Upper lobe of left lung (tissue), 6 donors: ENCODE results near the gene KLHDC10. TPM values are rescaled to one million over a fixed set of nuclear protein-coding genes. Genes with fewer than 3 reads are reported as not detected.

Experiments
- ATAC-seq, 2 donors: fragments of 200-7000 bp; cut with Tn5 transposase; one replicate each; pipeline ENCODE4 v1.9.1; 2022; ENCODE audit warnings: mild to moderate bottlenecking in 2 of 2, moderate library complexity in 2 of 2; ENCODE audit not compliant: low FRiP score in 2 of 2
- DNase-seq, 2 donors: peaks; one replicate each; pipeline ENCODE4 v3.0.0-alpha.2; 2019 to 2020
- H3K27ac ChIP-seq, 4 donors: fragments of 200-600 bp; sonication (generic); one replicate each; pipeline ENCODE4 v1.5.1; 2016 to 2019
- H3K27me3 ChIP-seq, 4 donors: fragments of 200-600 bp; sonication (generic); one replicate each; pipeline ENCODE4 v1.5.1; 2017 to 2019
- H3K36me3 ChIP-seq, 4 donors: fragments of 200-600 bp; sonication (generic); one replicate each; pipeline ENCODE4 v1.5.1; 2016 to 2019
- H3K4me1 ChIP-seq, 4 donors: fragments of 200-600 bp; sonication (generic); one replicate each; pipeline ENCODE4 v1.5.1; 2018 to 2019
- H3K4me3 ChIP-seq, 4 donors: fragments of 200-600 bp; sonication (generic); one replicate each; pipeline ENCODE4 v1.5.1; 2017 to 2019; ENCODE audit warnings: mild to moderate bottlenecking in 2 of 4, moderate library complexity in 1 of 4
- H3K9me3 ChIP-seq, 4 donors: fragments of 200-600 bp; sonication (generic); one replicate each; pipeline ENCODE4 v1.5.1; 2018 to 2019
- EP300 ChIP-seq, 4 donors: sonication (generic); formaldehyde crosslinking; IDR thresholded peaks; one replicate each; pipeline ENCODE4 v1.5.1; 2017; ENCODE audit warnings: antibody characterized with exemption in 4 of 4, control low read depth in 2 of 4
- POLR2A ChIP-seq, 4 donors: fragments of 450-650 bp; IDR thresholded peaks; one replicate each; pipeline ENCODE4 v1.5.1; 2016 to 2017; ENCODE audit warnings: antibody characterized with exemption in 4 of 4, mild to moderate bottlenecking in 2 of 4
- POLR2AphosphoS5 ChIP-seq, 2 donors: sonication (generic); formaldehyde crosslinking; IDR thresholded peaks; one replicate each; pipeline ENCODE4 v1.5.1; 2017; ENCODE audit warnings: antibody characterized with exemption in 2 of 2
- WGBS, 2 donors: methylation state at CpG; one replicate each; pipeline ENCODE4 v1.1.5; 2017 to 2018; 5-methylcytosine and 5-hydroxymethylcytosine counted together
- total RNA-seq, 6 donors: library from RNA; depleted of rRNA in 4 of 6; stranded (reverse); fragments of >200 nt in 4 of 6; gene quantifications; one replicate each; pipeline versions ENCODE4 v1.1.0 to v1.2.1, GENCODE V29; 2016 to 2021
- TF ChIP-seq, protein P1 (sequence below), 6 experiments: fragments of 450-650 bp in 4 of 6; fragments of 200-600 bp in 2 of 6; sonication (generic) in 2 of 6; IDR thresholded peaks; one replicate each; pipeline ENCODE4 v1.5.1; 2016 to 2019; ENCODE audit warnings: antibody characterized with exemption in 6 of 6
- donor health status: DM: no; HTN: no; CAD: no; lungs with moderate emphysema.
- donor health status: DM: no; HTN: yes; CAD: no; lungs with severe emphysema.

Gene KLHDC10
- total RNA-seq, 6 donors from 2014 or later: 8.8 to 33.9 (median 25.3) TPM

DNA sequence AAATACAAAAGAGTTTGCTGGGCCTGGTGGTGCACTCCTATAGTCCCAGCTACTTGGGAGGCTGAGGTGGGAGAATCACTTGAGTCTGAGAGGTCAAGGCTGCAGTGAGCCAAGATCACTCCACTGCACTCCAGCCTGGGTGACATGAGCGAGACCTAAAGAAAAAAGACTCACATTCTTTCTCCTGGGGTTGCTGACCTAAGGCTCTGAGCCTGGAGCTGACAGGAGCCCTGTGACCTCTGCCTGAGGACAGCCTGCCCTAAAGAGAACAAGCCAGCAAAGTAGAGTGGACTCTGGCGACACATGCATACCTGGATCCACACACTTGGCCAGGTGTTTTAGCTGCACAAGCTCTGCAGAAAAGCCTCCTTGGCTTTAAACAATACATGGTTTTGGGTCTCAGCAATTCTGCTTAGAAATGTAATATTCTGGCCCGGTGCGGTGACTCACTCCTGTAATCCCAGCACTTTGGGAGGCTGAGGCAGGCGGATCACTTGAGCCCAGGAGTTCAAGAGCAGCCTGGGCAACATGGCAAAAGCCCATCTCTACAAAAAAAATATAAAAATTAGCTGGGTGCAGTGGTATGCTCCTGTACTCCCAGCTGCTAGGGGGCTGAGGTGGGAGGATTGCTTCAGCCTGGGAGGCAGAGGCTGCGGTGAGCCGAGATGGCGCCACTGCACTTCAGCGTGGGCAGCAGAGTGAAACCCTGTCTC is 76.5 kb downstream of the KLHDC10 start:
- WGBS, 2 donors: 95 to 97% methylated on average over 8 to 9 of the region's 9 CpGs
- TF ChIP-seq POLR2AphosphoS5 (IDR thresholded peaks at IDR 0.05): no peak
- TF ChIP-seq POLR2A (IDR thresholded peaks at IDR 0.05): no peak
- TF ChIP-seq EP300 (IDR thresholded peaks at IDR 0.05): no peak
- TF ChIP-seq, protein P1, sequence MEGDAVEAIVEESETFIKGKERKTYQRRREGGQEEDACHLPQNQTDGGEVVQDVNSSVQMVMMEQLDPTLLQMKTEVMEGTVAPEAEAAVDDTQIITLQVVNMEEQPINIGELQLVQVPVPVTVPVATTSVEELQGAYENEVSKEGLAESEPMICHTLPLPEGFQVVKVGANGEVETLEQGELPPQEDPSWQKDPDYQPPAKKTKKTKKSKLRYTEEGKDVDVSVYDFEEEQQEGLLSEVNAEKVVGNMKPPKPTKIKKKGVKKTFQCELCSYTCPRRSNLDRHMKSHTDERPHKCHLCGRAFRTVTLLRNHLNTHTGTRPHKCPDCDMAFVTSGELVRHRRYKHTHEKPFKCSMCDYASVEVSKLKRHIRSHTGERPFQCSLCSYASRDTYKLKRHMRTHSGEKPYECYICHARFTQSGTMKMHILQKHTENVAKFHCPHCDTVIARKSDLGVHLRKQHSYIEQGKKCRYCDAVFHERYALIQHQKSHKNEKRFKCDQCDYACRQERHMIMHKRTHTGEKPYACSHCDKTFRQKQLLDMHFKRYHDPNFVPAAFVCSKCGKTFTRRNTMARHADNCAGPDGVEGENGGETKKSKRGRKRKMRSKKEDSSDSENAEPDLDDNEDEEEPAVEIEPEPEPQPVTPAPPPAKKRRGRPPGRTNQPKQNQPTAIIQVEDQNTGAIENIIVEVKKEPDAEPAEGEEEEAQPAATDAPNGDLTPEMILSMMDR (IDR thresholded peaks at IDR 0.05): no peak
- Histone ChIP-seq H3K27me3 (no peaks in the 10 kb centered on the region), H3K27ac (peak overlapping the region in 1 of 4 donors; percentile 39), H3K4me3 (no peak overlapping the region), H3K36me3 (no peaks in the 10 kb centered on the region), H3K9me3 (no peaks in the 10 kb centered on the region), H3K4me1 (peaks cover 0 to 60% (median 17%) of the 10 kb centered on the region in 4 donors)
- no peak for DNase-seq
- no peak for ATAC-seq

DNA sequence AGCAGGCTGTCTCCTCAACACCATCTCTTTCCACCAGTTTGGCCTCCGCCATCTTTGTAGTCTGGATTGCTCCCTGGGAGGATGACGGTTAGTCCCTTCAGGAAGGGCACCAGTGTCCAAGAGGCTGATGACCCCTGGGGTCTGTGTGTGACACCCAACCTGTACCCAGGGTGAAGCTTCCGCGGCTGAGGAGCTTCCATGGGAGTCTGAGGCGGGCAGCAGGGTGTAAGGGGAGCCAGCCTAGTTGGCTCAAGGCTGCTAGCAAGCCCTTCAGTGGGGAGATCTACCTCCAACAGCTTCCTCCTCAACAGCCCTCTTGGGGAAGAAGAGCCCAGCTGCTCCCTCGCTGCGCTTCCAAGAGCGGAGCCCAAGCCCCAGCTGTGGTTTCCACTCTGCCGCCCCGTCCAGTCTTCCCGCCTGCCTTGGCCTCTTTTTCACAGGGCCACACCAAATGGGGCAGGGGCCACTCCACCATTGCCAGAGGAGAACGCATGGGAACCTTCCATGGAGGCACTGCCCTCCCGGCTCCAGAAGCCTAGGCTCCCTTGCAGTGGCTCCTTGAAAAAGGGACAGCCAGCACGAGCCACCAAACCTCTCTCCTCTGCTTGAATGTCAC is 77.5 kb downstream of the KLHDC10 start:
- DNase-seq (no peak), ATAC-seq (no peak)
- H3K9me3 ChIP-seq: no peaks in the 10 kb centered on the region
- H3K27me3 ChIP-seq: no peaks in the 10 kb centered on the region
- no peak overlapping the region for H3K4me3 ChIP-seq
- peaks cover 0 to 50% (median 11%) of the 10 kb centered on the region in 4 donors for H3K4me1 ChIP-seq
- H3K27ac ChIP-seq: no peak overlapping the region
- no peaks in the 10 kb centered on the region for H3K36me3 ChIP-seq
- TF ChIP-seq POLR2AphosphoS5 (IDR thresholded peaks at IDR 0.05) (no peak), EP300 (IDR thresholded peaks at IDR 0.05) (no peak), POLR2A (IDR thresholded peaks at IDR 0.05) (no peak)
- TF ChIP-seq, protein P1 (IDR thresholded peaks at IDR 0.05): no peak
- WGBS, 2 donors: 93 to 95% methylated on average over 10 to 14 of the region's 14 CpGs

DNA sequence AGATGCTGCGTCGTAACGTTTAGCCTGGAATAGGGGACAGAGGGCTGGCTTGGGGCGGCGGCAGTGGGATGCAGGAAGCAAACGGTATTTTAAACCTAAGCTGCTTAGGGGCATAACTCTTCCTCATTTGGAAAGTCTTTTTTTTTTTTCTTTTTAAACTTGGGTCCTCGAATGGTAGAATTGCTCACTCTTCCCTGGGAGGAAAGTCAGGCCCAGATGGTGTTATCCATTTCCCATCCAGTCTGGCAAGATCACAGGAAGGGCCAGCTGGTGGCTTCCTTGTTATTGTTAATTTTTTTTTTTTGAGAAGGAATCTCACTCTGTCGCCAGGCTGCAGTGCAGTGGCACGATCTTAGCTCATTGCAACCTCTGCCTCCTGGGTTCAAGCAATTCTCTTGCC is 78.2 kb downstream of the KLHDC10 start:
- ATAC-seq (no peak), DNase-seq (no peak)
- Histone ChIP-seq H3K4me1 (peaks cover 0 to 45% (median 10%) of the 10 kb centered on the region in 4 donors), H3K36me3 (no peaks in the 10 kb centered on the region), H3K9me3 (no peaks in the 10 kb centered on the region), H3K27ac (peak overlapping the region in 1 of 4 donors; percentile 69), H3K27me3 (no peaks in the 10 kb centered on the region), H3K4me3 (no peak overlapping the region)
- TF ChIP-seq POLR2AphosphoS5 (IDR thresholded peaks at IDR 0.05) (no peak), EP300 (IDR thresholded peaks at IDR 0.05) (no peak), POLR2A (IDR thresholded peaks at IDR 0.05) (no peak)
- TF ChIP-seq, protein P1 (IDR thresholded peaks at IDR 0.05): no peak
- 59 to 69% methylated on average over 9 of the region's 9 CpGs for WGBS, 2 donors

DNA sequence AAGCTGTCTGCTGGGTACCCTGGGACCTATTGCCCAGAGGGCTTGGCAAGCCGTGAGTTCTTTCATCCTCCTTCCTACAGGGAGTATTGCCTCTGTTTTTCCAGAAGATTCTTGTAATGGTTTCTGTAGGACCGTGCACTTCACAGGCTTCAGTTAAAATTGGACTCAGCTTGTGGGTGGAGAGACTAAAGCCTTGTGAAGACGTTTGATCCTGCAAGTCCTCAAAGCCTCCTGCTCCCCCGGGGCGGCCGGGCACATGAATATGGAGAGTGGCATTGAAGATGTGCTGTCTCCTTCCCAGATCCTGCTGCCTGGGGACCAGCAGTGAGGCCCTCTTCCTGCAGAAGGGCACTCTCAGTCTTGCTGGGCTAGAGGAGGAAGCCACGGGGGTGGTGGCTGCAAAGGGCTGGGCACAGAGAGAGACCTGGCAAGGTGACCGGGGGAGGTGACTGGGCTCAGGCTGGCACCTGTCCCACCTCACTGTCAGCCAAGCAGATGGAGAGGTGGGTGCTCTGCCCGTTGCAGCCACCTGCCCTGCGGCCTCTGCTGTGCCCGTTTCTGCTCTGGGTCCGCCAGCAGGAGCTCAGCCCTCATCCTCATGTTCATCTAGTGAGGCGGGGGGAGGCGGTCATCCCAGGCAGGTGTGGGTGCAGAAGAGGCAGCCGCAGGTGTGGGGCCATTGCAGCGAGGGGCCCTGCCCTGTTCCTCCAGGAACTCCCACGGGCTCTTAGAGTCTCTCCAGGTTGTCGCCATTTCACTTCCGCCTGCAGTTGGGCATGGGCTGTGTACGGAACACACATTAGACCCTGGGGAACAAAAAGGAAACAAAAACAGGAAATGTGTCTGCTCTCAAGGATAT is 79.2 kb downstream of the KLHDC10 start:
- Histone ChIP-seq H3K9me3 (no peaks in the 10 kb centered on the region), H3K27me3 (no peaks in the 10 kb centered on the region), H3K36me3 (no peaks in the 10 kb centered on the region), H3K4me3 (no peak overlapping the region), H3K4me1 (peaks cover 0 to 42% (median 11%) of the 10 kb centered on the region in 4 donors), H3K27ac (peak overlapping the region in 2 of 4 donors; percentile 19 to 69)
- 60 to 66% methylated on average over 14 to 20 of the region's 20 CpGs for WGBS, 2 donors
- TF ChIP-seq EP300 (IDR thresholded peaks at IDR 0.05): no peak
- TF ChIP-seq POLR2A (IDR thresholded peaks at IDR 0.05): peak in 1 of 4 donors; percentile 35
- TF ChIP-seq POLR2AphosphoS5 (IDR thresholded peaks at IDR 0.05): no peak
- DNase-seq (peak; percentile 57 to 74), ATAC-seq (no peak)

DNA sequence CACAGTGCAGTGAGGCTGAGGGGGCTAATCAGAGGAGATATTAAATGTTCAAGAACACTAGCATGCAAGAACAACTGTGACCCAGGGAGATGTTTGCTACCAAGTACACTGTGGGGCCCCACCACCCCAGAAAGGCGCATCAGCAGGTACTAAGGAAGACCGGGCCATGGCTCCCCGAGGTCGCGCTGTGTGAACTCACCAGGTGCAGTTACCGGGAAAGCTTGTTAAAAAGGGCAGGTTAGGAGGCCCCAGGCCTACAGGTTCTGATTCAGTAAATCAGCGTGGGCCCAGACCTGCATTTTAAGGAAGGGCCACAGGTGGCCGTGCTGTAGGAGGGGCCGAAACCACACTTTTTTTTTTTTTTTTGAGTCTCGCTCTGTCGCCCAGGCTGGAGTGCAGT is 80.3 kb downstream of the KLHDC10 start:
- TF ChIP-seq EP300 (IDR thresholded peaks at IDR 0.05) (no peak), POLR2AphosphoS5 (IDR thresholded peaks at IDR 0.05) (no peak), POLR2A (IDR thresholded peaks at IDR 0.05) (no peak)
- TF ChIP-seq, protein P1 (IDR thresholded peaks at IDR 0.05): no peak
- DNase-seq (no peak), ATAC-seq (no peak)
- no peaks in the 10 kb centered on the region for H3K9me3 ChIP-seq
- H3K4me3 ChIP-seq: no peak overlapping the region
- 91 to 96% methylated on average over 11 of the region's 11 CpGs for WGBS, 2 donors
- H3K36me3 ChIP-seq: no peaks in the 10 kb centered on the region
- H3K4me1 ChIP-seq: peaks cover 0 to 35% (median 14%) of the 10 kb centered on the region in 4 donors
- H3K27ac ChIP-seq: no peak overlapping the region
- H3K27me3 ChIP-seq: no peaks in the 10 kb centered on the region
